ENCODE results near the gene KEL. TPM values are rescaled to one million over a fixed set of nuclear protein-coding genes. Genes with fewer than 3 reads are reported as not detected.

The KEL gene
- total and polyA plus RNA-seq, 2 of the 4 experiments (the other 2 are of a cell fraction): 0.03 TPM; not detected in 1

GRCh38 chr7:142954680-142955268 is 7.4 kb downstream of the KEL start:
- BruUV-seq (replicated peaks): no TSS peak
- CTCF ChIA-PET: no interaction called here

More at GRCh38 chr7:142954680-142955268, 7.4 kb downstream of the KEL start:
- Histone ChIP-seq H3K14ac (replicated peaks; ENCODE audit: low read depth, low read length) (no peak overlapping the region), H2AFZ (replicated peaks; ENCODE audit: low read length, poor library complexity) (no peak overlapping the region), H3K56ac (ENCODE audit: extremely low read depth, insufficient read depth, low read length) (no peak overlapping the region), H3K4me1 (ENCODE audit: control insufficient read depth, insufficient read depth, low read length) (no peaks in the 10 kb centered on the region), H3K4me3 (ENCODE audit: insufficient read depth, low read depth, low read length) (no peak overlapping the region), H3K9me3 (ENCODE audit: control insufficient read depth, insufficient read depth, low read length) (peaks cover 9% of the 10 kb centered on the region; the same call in 1 of the 2 replicates), H2BK5ac (ENCODE audit: low read depth, low read length, poor library complexity, severe bottlenecking) (no peak overlapping the region), H2AK5ac (ENCODE audit: low read depth, low read length) (no peak overlapping the region), H4K8ac (ENCODE audit: low read depth in 2 of 2, low read length in 2 of 2) (no peak overlapping the region), H3K79me1 (ENCODE audit: low read depth in 1 of 2, low read length in 2 of 2) (no peaks in the 10 kb centered on the region), H3K27me3 (ENCODE audit: control insufficient read depth, insufficient read depth, low read length) (no peaks in the 10 kb centered on the region), H2BK120ac (ENCODE audit: low read depth, low read length) (no peak overlapping the region), H3K27ac (ENCODE audit: insufficient read depth, low read length) (no peak overlapping the region), H2AK9ac (replicated peaks; ENCODE audit: low read depth, low read length, poor library complexity) (no peak overlapping the region), H4K91ac (ENCODE audit: insufficient read depth, low read depth, low read length) (no peak overlapping the region), H2BK20ac (ENCODE audit: low read depth, low read length) (no peak overlapping the region), H4K20me1 (ENCODE audit: insufficient read depth, low read length) (no peaks in the 10 kb centered on the region), H3K36me3 (ENCODE audit: control insufficient read depth, insufficient read depth, low read length) (no peaks in the 10 kb centered on the region), H4K5ac (ENCODE audit: low read depth, low read length) (no peak overlapping the region), H3K9ac (ENCODE audit: low read depth, low read length) (no peak overlapping the region), H3K4ac (ENCODE audit: low read depth, low read length) (no peak overlapping the region), H3K9me1 (ENCODE audit: insufficient read depth, low read length) (no peaks in the 10 kb centered on the region), H3K18ac (ENCODE audit: low read depth, low read length) (no peak overlapping the region), H3K23ac (ENCODE audit: low read depth, low read length) (no peak overlapping the region), H3K4me2 (ENCODE audit: low read depth, low read length) (no peak overlapping the region), H2BK15ac (ENCODE audit: low read depth, low read length) (no peak overlapping the region)
- ATAC-seq (ENCODE audit: low read depth) (no peak), DNase-seq (no peak)
- intact Hi-C loops (cut with micrococcal nuclease): no loop called here
- in situ Hi-C loops (cut with MboI; ENCODE audit: low sequenced_read_pairs): no loop called here
- TF ChIP-seq CHD1 (IDR thresholded peaks at IDR 0.05; ENCODE audit: low read depth, low read length) (no peak), USF2 (IDR thresholded peaks at IDR 0.05; ENCODE audit: low read depth, low read length) (no peak), RFX5 (IDR thresholded peaks at IDR 0.05; ENCODE audit: low read depth, low read length) (no peak), RCOR1 (IDR thresholded peaks at IDR 0.05; ENCODE audit: insufficient replicate concordance, low read length) (no peak), ELK1 (IDR thresholded peaks at IDR 0.05; ENCODE audit: borderline replicate concordance, low read depth, low read length) (no peak), MAZ (IDR thresholded peaks at IDR 0.05; ENCODE audit: borderline replicate concordance, low read depth, low read length) (no peak), MAFK (IDR thresholded peaks at IDR 0.05; ENCODE audit: low read depth, low read length) (no peak), NFE2L2 (IDR thresholded peaks at IDR 0.05; ENCODE audit: low read depth, low read length) (no peak), RAD21 (IDR thresholded peaks at IDR 0.05; ENCODE audit: low read length) (no peak), MXI1 (IDR thresholded peaks at IDR 0.05; ENCODE audit: borderline replicate concordance, low read depth, low read length) (no peak)
- POLR2A ChIA-PET (ENCODE audit: unreplicated experiment): no interaction called here
- dilution Hi-C loops (cut with HindIII; ENCODE audit: low sequenced_read_pairs, unreplicated experiment): no loop called here
